PC-9 (cell line): ENCODE data around the gene SLC46A2. TPM values are rescaled to one million over a fixed set of nuclear protein-coding genes. Genes with fewer than 3 reads are reported as not detected.

Experiments
- BruUV-seq: library from RNA; stranded (reverse); fragments of 400-500 nt; replicated peaks from 2 replicates; lab custom pipeline; 2021; lab: Mats Ljungman, UMichigan
- CTCF ChIA-PET: fragments of 300-600 bp; sonication (Branson Sonifier 250); formaldehyde crosslinking; loops from one replicate; lab custom pipeline; 2022; ENCODE audit warnings: antibody characterized with exemption; lab: Charles Lee
- POLR2A ChIA-PET: fragments of 300-600 bp; sonication (Branson Sonifier 250); formaldehyde crosslinking; loops from one replicate; lab custom pipeline; 2022; ENCODE audit warnings: antibody characterized with exemption; ENCODE audit not compliant: unreplicated experiment; lab: Charles Lee
- DNase-seq, 2 experiments: peaks; one replicate each; pipeline versions ENCODE4 v3.0.0 to v3.0.0-alpha.2; 2015 to 2022; ENCODE audit warnings: mixed read lengths in 1 of 2
- H2AFZ ChIP-seq: fragments of 200-600 bp; sonication (generic); 2 replicates; pipeline ENCODE4 v1.8.1; 2017; ENCODE audit warnings: antibody characterized with exemption
- H3F3A ChIP-seq: fragments of 200-600 bp; sonication (generic); 2 replicates; pipeline ENCODE4 v1.8.1; 2017; ENCODE audit warnings: antibody characterized with exemption, mild to moderate bottlenecking, low read depth; ENCODE audit not compliant: insufficient read depth
- H3K27ac ChIP-seq: fragments of 200-600 bp; sonication (generic); 2 replicates; pipeline ENCODE4 v1.6.1; 2016; ENCODE audit warnings: mixed run types
- H3K27me3 ChIP-seq: fragments of 200-600 bp; sonication (generic); 2 replicates; pipeline ENCODE4 v1.6.1; 2016; ENCODE audit warnings: low read depth, mixed run types; ENCODE audit not compliant: insufficient read depth
- H3K36me3 ChIP-seq: fragments of 200-600 bp; sonication (generic); 2 replicates; pipeline ENCODE4 v1.6.1; 2016; ENCODE audit warnings: low read depth, mixed run types
- H3K4me1 ChIP-seq: fragments of 200-600 bp; sonication (generic); replicated peaks from 2 replicates; pipeline ENCODE4 v1.6.1; 2016; ENCODE audit warnings: mixed run types; ENCODE audit not compliant: insufficient read depth
- H3K4me2 ChIP-seq: fragments of 200-600 bp; sonication (generic); 2 replicates; pipeline ENCODE4 v1.6.1; 2017; ENCODE audit warnings: mixed run types
- H3K4me3 ChIP-seq: fragments of 200-600 bp; sonication (generic); 2 replicates; pipeline ENCODE4 v1.6.1; 2016; ENCODE audit warnings: mixed run types
- H3K79me2 ChIP-seq: fragments of 200-600 bp; sonication (generic); 2 replicates; pipeline ENCODE4 v1.6.1; 2017; ENCODE audit warnings: low read depth, mixed run types
- H3K9me2 ChIP-seq: fragments of 200-600 bp; sonication (generic); 2 replicates; pipeline ENCODE4 v1.8.1; 2017; ENCODE audit warnings: mild to moderate bottlenecking; ENCODE audit not compliant: insufficient read depth
- H3K9me3 ChIP-seq: fragments of 200-600 bp; sonication (generic); 2 replicates; pipeline ENCODE4 v1.8.1; 2016; ENCODE audit warnings: low read depth; ENCODE audit not compliant: insufficient read depth
- H4K20me1 ChIP-seq: fragments of 200-600 bp; sonication (generic); 2 replicates; pipeline ENCODE4 v1.8.1; 2017; ENCODE audit not compliant: insufficient read depth
- CTCF ChIP-seq: fragments of 200-600 bp; sonication (generic); conservative IDR thresholded peaks from 2 replicates; pipeline ENCODE4 v1.6.1; 2017; ENCODE audit warnings: mixed run types, antibody characterized with exemption, mild to moderate bottlenecking, moderate library complexity
- EZH2 ChIP-seq: fragments of 200-600 bp; sonication (generic); IDR thresholded peaks from 2 replicates; pipeline ENCODE4 v1.8.0; 2017; ENCODE audit warnings: antibody characterized with exemption, low read depth
- intact Hi-C: fragments of 100-400 bp; cut with micrococcal nuclease; formaldehyde crosslinking; loops from one replicate; pipeline ENCODE4 v1.10.0; 2022; ENCODE audit not compliant: unreplicated experiment
- total RNA-seq: library from RNA; stranded (reverse); gene quantifications from 2 replicates; pipeline ENCODE4 v1.2.3, GENCODE V29; 2021

Gene SLC46A2
- total RNA-seq, 1 experiment from 2014 or later: not detected

- H3F3A ChIP-seq: no peaks in the 10 kb centered on the region
- intact Hi-C loops: no loop called here
- no TSS peak for BruUV-seq
- no peak for TF ChIP-seq CTCF
- H3K4me3 ChIP-seq: no peak overlapping the region
- no peaks in the 10 kb centered on the region for H3K9me2 ChIP-seq
- H3K4me2 ChIP-seq: no peak overlapping the region
- H2AFZ ChIP-seq: no peak overlapping the region
- POLR2A ChIA-PET: no interaction called here
- CTCF ChIA-PET: interaction anchor here (0.7 kb wide), 1 partner anchor 46 kb away, joined by 3 read pairs; no protein-coding TSS in a partner anchor
- H3K79me2 ChIP-seq: no peaks in the 10 kb centered on the region
- no peaks in the 10 kb centered on the region for H3K27me3 ChIP-seq
- no peaks in the 10 kb centered on the region for H3K4me1 ChIP-seq
- no peaks in the 10 kb centered on the region for H3K9me3 ChIP-seq
- H3K27ac ChIP-seq: no peak overlapping the region
- DNase-seq: no peak
- no peaks in the 10 kb centered on the region for H3K36me3 ChIP-seq
- no peaks in the 10 kb centered on the region; the same call in 1 of the 2 replicates for H4K20me1 ChIP-seq
These were observed 33.8 kb downstream of the SLC46A2 start for GRCh38 chr9:112856843-112857242.

DNA sequence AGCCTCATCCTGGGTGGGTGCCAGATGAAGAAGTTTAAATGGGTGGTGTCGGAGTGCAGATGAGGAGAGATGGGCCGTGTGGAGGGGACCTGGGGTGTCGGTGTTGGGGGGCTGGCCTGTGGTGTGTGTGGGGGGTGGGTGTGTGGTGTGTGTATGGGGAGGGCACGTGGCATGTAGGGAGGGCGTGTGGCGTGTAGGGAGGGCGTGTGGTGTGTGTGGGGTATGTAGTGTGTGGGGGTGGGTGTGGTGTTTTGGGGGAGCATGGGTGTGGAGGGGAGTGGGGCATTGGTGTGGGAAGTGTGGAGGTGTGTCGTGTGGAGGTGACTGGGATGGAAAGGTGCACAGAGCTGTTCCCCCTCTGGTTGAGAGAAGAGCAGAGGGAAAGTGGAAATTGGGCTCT is 34.5 kb downstream of the SLC46A2 start:
- Histone ChIP-seq H3K9me2 (no peaks in the 10 kb centered on the region), H3K9me3 (no peaks in the 10 kb centered on the region), H3F3A (no peaks in the 10 kb centered on the region), H4K20me1 (no peaks in the 10 kb centered on the region; the same call in 1 of the 2 replicates), H3K4me1 (no peaks in the 10 kb centered on the region), H2AFZ (no peak overlapping the region), H3K27me3 (no peaks in the 10 kb centered on the region), H3K4me2 (no peak overlapping the region), H3K36me3 (no peaks in the 10 kb centered on the region), H3K27ac (no peak overlapping the region), H3K79me2 (no peaks in the 10 kb centered on the region), H3K4me3 (no peak overlapping the region)
- no TSS peak for BruUV-seq
- POLR2A ChIA-PET: interaction anchor here (0.6 kb wide), 1 partner anchor 13 kb away, joined by 15 read pairs; no protein-coding TSS in a partner anchor
- CTCF ChIA-PET: no interaction called here
- TF ChIP-seq CTCF: no peak
- TF ChIP-seq EZH2: no peak
- DNase-seq: no peak
- intact Hi-C loops: no loop called here

GRCh38 chr9:112854657-112855056 is 36.0 kb downstream of the SLC46A2 start:
- CTCF ChIA-PET: no interaction called here

More at GRCh38 chr9:112854657-112855056, 36.0 kb downstream of the SLC46A2 start:
- H2AFZ ChIP-seq: no peak overlapping the region
- TF ChIP-seq EZH2 (no peak), CTCF (no peak)
- H3K27ac ChIP-seq: no peak overlapping the region
- no peak overlapping the region for H3K4me2 ChIP-seq
- H4K20me1 ChIP-seq: no peaks in the 10 kb centered on the region; the same call in 1 of the 2 replicates
- H3K9me2 ChIP-seq: no peaks in the 10 kb centered on the region
- H3K36me3 ChIP-seq: no peaks in the 10 kb centered on the region
- H3K4me1 ChIP-seq: no peaks in the 10 kb centered on the region
- POLR2A ChIA-PET: no interaction called here
- H3K9me3 ChIP-seq: no peaks in the 10 kb centered on the region
- H3F3A ChIP-seq: no peaks in the 10 kb centered on the region
- BruUV-seq: no TSS peak
- H3K4me3 ChIP-seq: no peak overlapping the region
- H3K79me2 ChIP-seq: no peaks in the 10 kb centered on the region
- no peaks in the 10 kb centered on the region for H3K27me3 ChIP-seq
- DNase-seq: no peak
- intact Hi-C loops: no loop called here
